ENCODE measurements around the gene SYNGR3.

Gene SYNGR3

DNA sequence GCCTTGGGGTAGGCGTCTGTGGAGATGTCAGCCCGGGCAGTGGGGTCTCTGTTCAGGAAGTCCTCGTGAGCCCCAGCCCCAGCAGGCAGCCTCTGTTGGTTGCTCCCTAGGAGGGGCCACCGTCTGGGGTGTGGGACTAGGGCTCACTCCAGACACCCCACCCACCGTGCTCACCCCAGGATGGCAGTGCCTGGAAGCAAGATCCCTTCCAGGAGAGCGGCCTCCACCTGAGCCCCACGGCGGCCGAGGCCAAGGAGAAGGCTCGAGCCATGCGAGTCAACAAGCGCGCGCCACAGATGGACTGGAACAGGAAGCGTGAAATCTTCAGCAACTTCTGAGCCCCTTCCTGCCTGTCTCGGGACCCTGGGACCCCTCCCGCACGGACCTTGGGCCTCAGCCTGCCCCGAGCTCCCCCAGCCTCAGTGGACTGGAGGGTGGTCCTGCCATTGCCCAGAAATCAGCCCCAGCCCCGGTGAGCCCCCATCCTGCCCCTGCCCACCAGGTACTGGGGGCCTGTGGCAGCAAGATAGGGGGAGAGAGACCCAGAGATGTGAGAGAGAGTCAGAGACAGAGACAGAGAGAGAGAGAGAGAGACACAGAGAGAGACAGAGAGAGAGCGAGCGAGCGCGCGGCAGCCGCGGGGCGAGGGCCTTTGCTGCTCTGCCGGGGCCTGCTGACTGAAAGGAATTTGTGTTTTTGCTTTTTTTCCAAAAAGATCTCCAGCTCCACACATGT lies 48.0 kb downstream of the SYNGR3 start:
- no peaks in the 10 kb centered on the region for H3K9me3 ChIP-seq (ENCODE audit: control insufficient read depth, insufficient read depth, low read depth, low read length)
- no peak overlapping the region for H3K4me3 ChIP-seq (ENCODE audit: low read depth, low read length)
- H3K4me1 ChIP-seq (ENCODE audit: control insufficient read depth, insufficient read depth, low read length) = peaks cover 24% of the 10 kb centered on the region; the same call in 1 of the 2 replicates
- no peaks in the 10 kb centered on the region for H3K27me3 ChIP-seq (ENCODE audit: control insufficient read depth, insufficient read depth, low read length)
- peaks cover 9% of the 10 kb centered on the region for H3K36me3 ChIP-seq (ENCODE audit: control insufficient read depth, insufficient read depth, low read length)
- no peak overlapping the region for H3K27ac ChIP-seq (ENCODE audit: low read depth, low read length)
- H3K9ac ChIP-seq (ENCODE audit: low read length) = no peak overlapping the region

DNA sequence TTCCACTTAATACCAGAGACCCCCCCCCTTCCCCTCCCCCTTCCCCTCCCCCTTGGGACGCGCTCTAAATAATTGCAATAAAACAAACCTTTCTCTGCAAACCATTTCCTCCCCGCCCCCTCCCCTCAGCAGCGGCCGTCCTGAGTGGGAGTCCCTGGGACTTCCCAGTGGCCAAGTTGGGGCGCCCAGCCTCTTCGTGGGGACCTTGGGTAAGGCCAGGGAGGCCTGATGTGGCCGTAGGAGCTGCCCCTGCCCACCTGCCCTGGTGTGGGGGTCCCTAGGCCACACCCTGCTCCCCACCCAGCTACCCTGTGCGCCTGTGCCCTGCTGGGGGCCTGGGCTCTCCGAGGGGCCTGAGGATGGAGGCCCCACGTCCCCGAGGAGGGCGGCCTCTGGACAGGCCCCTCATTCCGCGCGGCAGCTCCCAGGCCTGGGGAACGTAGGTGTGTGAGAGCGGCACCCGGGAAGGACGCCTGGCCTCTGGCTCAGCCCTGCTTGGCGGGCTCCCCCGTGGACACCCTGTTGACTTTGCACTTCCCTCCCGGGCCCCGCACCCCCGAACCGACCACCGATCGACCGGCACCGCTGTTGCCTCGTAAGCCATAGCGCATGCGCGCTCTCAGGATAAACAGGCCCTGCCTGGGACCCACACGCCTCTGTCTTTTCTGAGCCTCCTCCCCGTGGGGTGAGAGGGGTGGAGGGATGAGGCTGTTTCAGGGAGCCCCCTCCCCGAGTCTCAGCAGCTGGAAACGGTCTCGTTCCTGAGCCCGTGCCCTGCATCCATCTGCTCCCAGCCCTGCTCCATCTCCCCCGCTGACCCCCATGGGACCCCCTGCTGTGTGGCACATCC lies 48.8 kb downstream of the SYNGR3 start:
- Histone ChIP-seq H3K9ac (ENCODE audit: low read length) (no peak overlapping the region), H3K4me3 (ENCODE audit: low read depth, low read length) (no peak overlapping the region), H3K36me3 (ENCODE audit: control insufficient read depth, insufficient read depth, low read length) (peaks cover 14% of the 10 kb centered on the region), H3K4me1 (ENCODE audit: control insufficient read depth, insufficient read depth, low read length) (peaks cover 19% of the 10 kb centered on the region; the same call in 1 of the 2 replicates), H3K9me3 (ENCODE audit: control insufficient read depth, insufficient read depth, low read depth, low read length) (no peaks in the 10 kb centered on the region), H3K27me3 (ENCODE audit: control insufficient read depth, insufficient read depth, low read length) (no peaks in the 10 kb centered on the region), H3K27ac (ENCODE audit: low read depth, low read length) (no peak overlapping the region)

DNA sequence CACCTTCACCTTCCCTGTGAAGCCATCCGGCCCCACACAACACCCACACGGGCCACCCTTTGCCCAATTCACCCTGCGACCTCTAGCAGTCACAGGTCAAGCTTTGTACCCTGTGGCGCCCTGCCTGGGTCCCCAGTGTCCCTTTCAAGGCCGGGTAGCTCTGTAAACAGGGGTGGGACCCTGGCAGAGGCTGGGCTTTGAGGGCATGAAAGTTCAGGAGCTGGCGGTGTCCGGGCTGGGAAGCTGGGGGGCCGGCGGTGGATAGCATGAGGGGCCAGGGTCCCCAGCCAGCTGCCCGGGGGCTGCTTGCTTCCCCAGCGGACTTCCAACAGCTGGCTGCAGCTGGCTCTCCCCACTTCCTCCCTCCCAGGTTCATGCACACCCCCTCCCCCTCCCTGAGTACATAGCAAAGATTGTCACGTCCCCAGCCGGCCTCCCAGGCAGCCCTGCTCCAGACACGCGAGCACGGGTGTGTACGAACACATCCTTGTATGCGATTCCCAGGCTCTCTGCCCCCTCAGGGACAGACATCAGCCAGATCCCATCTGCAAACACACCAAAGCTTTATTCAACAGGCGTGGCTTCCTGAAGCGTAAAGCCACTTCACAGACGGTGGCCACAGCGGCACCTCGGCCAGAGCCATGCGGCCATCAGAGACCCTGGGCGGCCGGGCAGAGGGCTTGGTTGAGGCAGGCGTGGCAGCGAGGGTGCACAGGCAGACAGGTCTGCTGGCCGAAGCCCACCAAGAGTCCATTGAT lies 49.7 kb downstream of the SYNGR3 start:
- H3K4me3 ChIP-seq (ENCODE audit: low read depth, low read length) = no peak overlapping the region
- no peak overlapping the region for H3K9ac ChIP-seq (ENCODE audit: low read length)
- peaks cover 13% of the 10 kb centered on the region; the same call in 1 of the 2 replicates for H3K4me1 ChIP-seq (ENCODE audit: control insufficient read depth, insufficient read depth, low read length)
- H3K27me3 ChIP-seq (ENCODE audit: control insufficient read depth, insufficient read depth, low read length) = no peaks in the 10 kb centered on the region
- H3K36me3 ChIP-seq (ENCODE audit: control insufficient read depth, insufficient read depth, low read length) = peaks cover 15% of the 10 kb centered on the region
- H3K27ac ChIP-seq (ENCODE audit: low read depth, low read length) = no peak overlapping the region
- H3K9me3 ChIP-seq (ENCODE audit: control insufficient read depth, insufficient read depth, low read depth, low read length) = no peaks in the 10 kb centered on the region

DNA sequence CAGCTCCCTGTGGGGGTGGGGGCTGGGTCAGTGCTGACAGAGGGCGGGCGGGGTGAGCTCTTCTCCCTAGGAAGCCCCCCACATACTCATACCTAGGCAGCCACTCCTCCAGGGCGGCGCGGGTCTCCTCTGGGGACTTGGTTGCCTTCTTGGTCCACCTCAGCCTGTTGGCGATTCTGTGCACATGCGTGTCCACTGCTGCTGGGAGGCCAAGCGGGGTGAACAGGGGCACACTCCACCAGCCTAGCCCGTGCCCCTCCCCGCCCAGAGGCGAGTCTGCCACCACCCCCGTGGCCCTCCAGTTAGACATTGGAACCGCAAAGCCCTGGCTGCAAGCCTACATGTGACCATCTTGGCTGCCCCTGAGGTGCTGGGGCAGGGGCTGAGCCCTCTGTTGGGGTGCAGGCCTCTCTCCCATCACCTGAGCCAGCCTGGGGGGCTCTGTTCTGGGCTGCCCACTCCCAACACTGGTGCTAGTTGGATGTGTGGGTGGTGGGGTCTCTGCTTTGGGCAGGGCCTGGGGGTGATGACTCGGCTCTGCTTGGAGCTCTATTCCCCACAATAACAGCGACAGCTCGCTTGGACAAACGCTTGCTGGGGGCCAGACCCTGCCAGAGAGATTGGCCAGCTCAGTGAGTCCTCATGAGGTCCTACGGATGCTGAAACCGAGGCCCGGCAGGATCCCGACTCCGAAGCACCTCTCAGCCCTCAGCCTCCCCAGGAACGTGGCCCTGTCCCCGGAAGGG lies 50.4 kb downstream of the SYNGR3 start:
- no peak overlapping the region for H3K9ac ChIP-seq (ENCODE audit: low read length)
- peaks cover 18% of the 10 kb centered on the region for H3K36me3 ChIP-seq (ENCODE audit: control insufficient read depth, insufficient read depth, low read length)
- peaks cover 13% of the 10 kb centered on the region; the same call in 1 of the 2 replicates for H3K4me1 ChIP-seq (ENCODE audit: control insufficient read depth, insufficient read depth, low read length)
- H3K9me3 ChIP-seq (ENCODE audit: control insufficient read depth, insufficient read depth, low read depth, low read length) = no peaks in the 10 kb centered on the region
- H3K27me3 ChIP-seq (ENCODE audit: control insufficient read depth, insufficient read depth, low read length) = no peaks in the 10 kb centered on the region
- no peak overlapping the region for H3K4me3 ChIP-seq (ENCODE audit: low read depth, low read length)
- H3K27ac ChIP-seq (ENCODE audit: low read depth, low read length) = no peak overlapping the region

DNA sequence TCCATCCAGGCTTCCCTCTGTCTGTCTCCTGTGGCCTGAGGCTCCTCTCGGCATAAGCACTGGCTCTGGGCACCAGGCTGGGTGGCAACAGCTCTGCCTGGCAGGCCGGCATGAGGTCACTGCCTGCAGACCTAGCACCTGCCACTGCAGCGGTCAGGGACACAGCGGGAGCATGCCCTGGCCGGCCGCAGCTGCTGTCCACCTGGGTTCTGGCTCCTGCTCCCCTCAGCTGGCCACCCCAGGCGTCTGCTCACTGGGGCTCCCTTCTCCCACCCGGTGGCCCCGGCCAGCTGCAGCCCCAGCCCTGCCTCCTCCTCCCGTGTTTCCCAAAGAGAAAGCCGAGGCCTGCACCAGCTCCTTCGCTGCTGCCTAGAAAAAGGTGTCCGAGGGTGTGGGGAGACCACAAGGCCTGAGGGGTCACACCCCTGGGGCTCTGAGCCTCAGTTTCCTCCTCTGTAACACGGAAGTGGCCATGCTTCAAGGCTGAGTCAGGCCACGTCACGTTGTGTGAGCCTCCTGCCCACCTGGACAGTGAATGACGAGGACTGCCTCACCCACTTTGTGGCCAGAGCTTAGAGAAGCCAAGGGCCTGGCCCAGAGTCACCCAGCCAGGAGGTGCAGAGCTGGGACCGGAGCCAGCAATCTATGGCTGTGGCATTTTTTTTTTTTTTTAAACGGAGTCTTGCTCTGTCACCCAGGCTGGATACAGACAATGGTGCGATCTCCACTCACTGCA lies 51.2 kb downstream of the SYNGR3 start:
- Histone ChIP-seq H3K27ac (ENCODE audit: low read depth, low read length) (no peak overlapping the region), H3K36me3 (ENCODE audit: control insufficient read depth, insufficient read depth, low read length) (peaks cover 22% of the 10 kb centered on the region), H3K4me3 (ENCODE audit: low read depth, low read length) (no peak overlapping the region), H3K9ac (ENCODE audit: low read length) (no peak overlapping the region), H3K9me3 (ENCODE audit: control insufficient read depth, insufficient read depth, low read depth, low read length) (no peaks in the 10 kb centered on the region), H3K27me3 (ENCODE audit: control insufficient read depth, insufficient read depth, low read length) (no peaks in the 10 kb centered on the region), H3K4me1 (ENCODE audit: control insufficient read depth, insufficient read depth, low read length) (peaks cover 7% of the 10 kb centered on the region; the same call in 1 of the 2 replicates)

DNA sequence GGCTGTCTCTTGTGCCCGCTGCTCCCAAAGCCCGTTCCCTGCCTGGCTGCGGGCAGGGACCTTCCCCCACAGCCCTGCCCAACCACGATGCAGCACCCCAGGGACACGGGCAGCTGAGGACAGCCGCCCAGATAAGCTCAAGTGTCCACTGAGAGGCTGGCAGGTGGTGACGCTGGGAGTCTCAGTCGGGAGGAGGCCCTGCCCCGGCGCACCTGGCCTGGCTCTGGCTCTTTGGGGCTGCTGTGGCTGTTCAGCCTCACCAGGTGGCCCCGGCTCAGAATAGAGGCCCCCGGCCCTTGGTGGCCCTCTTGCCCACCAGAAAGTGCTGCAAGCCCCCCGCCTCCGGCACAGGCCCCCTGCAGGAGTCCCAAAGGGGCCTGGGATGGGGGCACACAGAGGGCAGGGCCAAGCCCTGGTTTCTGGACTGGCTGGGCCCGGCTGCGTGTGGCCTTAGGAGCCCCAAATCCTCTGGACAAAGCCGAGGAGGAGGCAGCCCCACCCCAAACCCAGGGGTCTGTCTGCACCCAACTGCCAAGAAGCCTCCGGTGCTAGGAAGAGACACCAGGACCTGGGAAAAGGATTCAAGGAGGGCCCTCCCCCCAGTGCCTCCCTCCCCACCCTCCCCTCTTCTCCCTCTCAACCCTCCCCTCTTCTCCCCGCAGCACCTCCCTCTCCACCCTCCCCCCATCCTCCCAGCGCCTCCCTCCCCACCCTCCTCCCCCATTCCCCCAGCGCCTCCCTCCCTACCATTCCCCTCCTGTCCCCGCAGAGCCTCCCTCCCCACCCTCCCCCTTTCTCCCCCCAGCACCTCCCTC lies 52.6 kb downstream of the SYNGR3 start:
- no peak overlapping the region for H3K9ac ChIP-seq (ENCODE audit: low read length)
- no peak overlapping the region for H3K27ac ChIP-seq (ENCODE audit: low read depth, low read length)
- peaks cover 16% of the 10 kb centered on the region; the same call in 1 of the 2 replicates for H3K36me3 ChIP-seq (ENCODE audit: control insufficient read depth, insufficient read depth, low read length)
- no peaks in the 10 kb centered on the region for H3K9me3 ChIP-seq (ENCODE audit: control insufficient read depth, insufficient read depth, low read depth, low read length)
- H3K4me3 ChIP-seq (ENCODE audit: low read depth, low read length) = no peak overlapping the region
- H3K27me3 ChIP-seq (ENCODE audit: control insufficient read depth, insufficient read depth, low read length) = no peaks in the 10 kb centered on the region
- H3K4me1 ChIP-seq (ENCODE audit: control insufficient read depth, insufficient read depth, low read length) = peaks cover 8% of the 10 kb centered on the region

DNA sequence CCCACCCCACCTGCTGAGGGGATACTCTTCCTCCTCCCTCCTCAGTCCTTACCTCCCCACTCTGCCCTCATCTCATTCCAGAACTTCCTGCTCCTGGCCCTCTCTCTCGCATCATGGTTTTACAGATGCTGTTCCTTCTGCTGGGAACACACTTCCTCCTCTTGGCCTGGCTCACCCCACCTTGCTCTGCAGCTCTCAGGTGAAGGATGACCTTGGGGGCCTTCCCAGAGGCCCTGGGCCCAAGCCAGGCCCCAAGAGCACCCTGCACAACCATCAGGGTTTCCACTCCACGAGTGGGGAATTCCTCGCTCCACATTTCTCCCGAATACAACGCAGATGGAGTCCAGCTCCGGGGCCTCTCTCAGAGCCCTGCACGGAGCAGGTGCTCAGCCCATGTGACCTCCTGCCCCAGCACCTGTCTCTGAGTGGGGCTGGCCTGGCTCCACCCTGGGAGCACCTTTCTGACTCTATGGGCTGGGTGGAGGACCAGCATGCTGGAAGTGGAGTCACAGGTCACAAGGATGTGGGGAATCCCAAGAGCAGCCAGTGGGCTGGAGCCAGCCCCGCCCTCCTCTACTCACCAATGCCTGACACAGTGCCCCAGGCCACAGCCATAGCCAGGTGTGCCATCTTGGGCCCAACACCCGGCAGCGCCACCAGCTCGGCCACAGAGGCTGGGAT lies 53.4 kb downstream of the SYNGR3 start:
- Histone ChIP-seq H3K4me1 (ENCODE audit: control insufficient read depth, insufficient read depth, low read length) (peaks cover 8% of the 10 kb centered on the region), H3K27ac (ENCODE audit: low read depth, low read length) (no peak overlapping the region), H3K27me3 (ENCODE audit: control insufficient read depth, insufficient read depth, low read length) (no peaks in the 10 kb centered on the region), H3K36me3 (ENCODE audit: control insufficient read depth, insufficient read depth, low read length) (peaks cover 13% of the 10 kb centered on the region; the same call in 1 of the 2 replicates), H3K9ac (ENCODE audit: low read length) (no peak overlapping the region), H3K9me3 (ENCODE audit: control insufficient read depth, insufficient read depth, low read depth, low read length) (no peaks in the 10 kb centered on the region), H3K4me3 (ENCODE audit: low read depth, low read length) (no peak overlapping the region)

Data from HUES6 (cell line).